Tibial nerve (tissue), 4 donors: ENCODE data around the gene SNX25.

Experiments used
- CTCF ChIP-seq, 5 experiments: fragments of 200-600 bp in 3 of 5; fragments of 450-650 bp in 2 of 5; sonication (generic) in 3 of 5; IDR thresholded peaks; one replicate each; pipeline ENCODE4 v1.5.1; 2016 to 2019; ENCODE audit warnings: antibody characterized with exemption in 5 of 5, mild to moderate bottlenecking in 3 of 5, moderate library complexity in 2 of 5
- EP300 ChIP-seq, 2 donors: sonication (generic); formaldehyde crosslinking; IDR thresholded peaks; one replicate each; pipeline ENCODE4 v1.6.1; 2017; ENCODE audit warnings: antibody characterized with exemption in 2 of 2, mild to moderate bottlenecking in 1 of 2
- POLR2A ChIP-seq, 2 donors: fragments of 450-650 bp; IDR thresholded peaks; one replicate each; pipeline ENCODE4 v1.6.1; 2017; ENCODE audit warnings: antibody characterized with exemption in 2 of 2, mild to moderate bottlenecking in 2 of 2, moderate library complexity in 2 of 2

DNA sequence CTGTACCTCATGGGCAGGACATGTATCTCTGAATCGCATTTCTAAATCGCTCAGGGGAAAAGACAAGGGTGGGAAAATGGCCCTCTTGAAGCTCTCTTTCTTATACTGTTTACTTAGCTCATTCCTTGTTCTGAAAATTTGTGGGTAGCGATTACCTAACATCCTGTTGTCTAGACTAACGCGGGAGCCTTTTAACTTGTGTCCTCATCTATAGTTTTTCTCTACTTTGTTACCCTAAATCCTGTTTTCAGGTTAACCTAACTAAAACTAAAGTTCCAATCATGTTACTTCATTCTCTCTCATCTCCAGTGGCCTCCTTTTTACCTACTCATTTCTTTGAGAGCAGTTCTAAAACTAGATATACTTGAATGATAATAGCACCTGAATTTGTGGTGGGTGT, 45.0 kb downstream of the SNX25 start:
- TF ChIP-seq CTCF (IDR thresholded peaks at IDR 0.05): no peak
- no peak for TF ChIP-seq EP300 (IDR thresholded peaks at IDR 0.05)
- TF ChIP-seq POLR2A (IDR thresholded peaks at IDR 0.05): no peak
